SK-N-MC (cell line): ENCODE measurements around the gene LRRFIP2.

Experiments
- DNase-seq: peaks from one replicate; pipeline ENCODE4 v3.0.0-alpha.2; 2011; ENCODE audit warnings: low read depth, low spot score
- H3K27ac ChIP-seq: fragments of 200-600 bp; sonication (generic); 2 replicates; pipeline ENCODE4 v1.5.1; 2016; ENCODE audit warnings: mixed run types
- H3K36me3 ChIP-seq: fragments of 200-600 bp; sonication (generic); 2 replicates; pipeline ENCODE4 v1.6.1; 2017; ENCODE audit warnings: antibody characterized with exemption, low read length, mixed read lengths; ENCODE audit not compliant: insufficient read depth
- H3K4me3 ChIP-seq: fragments of 200-600 bp; sonication (generic); 2 replicates; pipeline ENCODE4 v1.5.1; 2016
- H3K9ac ChIP-seq: fragments of 200-600 bp; sonication (generic); 2 replicates; pipeline ENCODE4 v1.8.0; 2017; ENCODE audit warnings: mixed run types, mixed read lengths; ENCODE audit not compliant: insufficient read length
- H3K9me3 ChIP-seq: fragments of 200-600 bp; sonication (generic); 2 replicates; pipeline ENCODE4 v1.6.1; 2017; ENCODE audit warnings: low read depth, mild to moderate bottlenecking, antibody characterized with exemption, low read length, moderate library complexity, mixed read lengths
- EZH2 ChIP-seq: fragments of 200-600 bp; sonication (generic); IDR thresholded peaks from one replicate; pipeline ENCODE4 v1.6.1; 2017; ENCODE audit warnings: antibody characterized with exemption
- FOXP2 ChIP-seq: optimal IDR thresholded peaks from 2 replicates; pipeline ENCODE3; 2011; ENCODE audit warnings: mild to moderate bottlenecking, moderate library complexity; ENCODE audit not compliant: insufficient read depth; ENCODE audit errors: extremely low read length, control extremely low read depth
- POLR2AphosphoS5 ChIP-seq: IDR thresholded peaks from 2 replicates; pipeline ENCODE4 v1.6.1; 2012; ENCODE audit warnings: mild to moderate bottlenecking, low read depth, low read length, borderline replicate concordance

The LRRFIP2 gene

DNA sequence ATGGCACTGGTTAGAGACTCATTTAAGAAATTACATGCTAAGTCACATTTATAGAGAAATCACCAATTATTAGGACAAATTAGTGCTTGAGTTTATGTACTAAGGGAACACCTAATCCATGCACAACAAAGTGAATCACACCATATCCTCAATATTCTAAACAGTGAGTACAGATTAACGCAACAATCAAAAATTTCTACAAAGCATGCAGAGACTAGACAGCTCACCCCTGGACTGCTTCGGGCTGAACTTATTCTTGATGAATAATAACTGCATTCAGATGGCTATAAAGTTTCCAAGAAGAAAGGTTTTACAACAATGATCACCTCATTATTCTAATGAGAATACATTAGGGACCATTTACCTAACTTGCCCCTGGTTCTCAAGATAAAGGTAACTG is 66.5 kb downstream of the LRRFIP2 start:
- H3K27ac ChIP-seq, result no peak overlapping the region
- H3K9me3 ChIP-seq, result no peaks in the 10 kb centered on the region
- H3K4me3 ChIP-seq, result no peak overlapping the region
- no peak overlapping the region for H3K9ac ChIP-seq
- no peak for DNase-seq
- H3K36me3 ChIP-seq, result no peaks in the 10 kb centered on the region
- no peak for TF ChIP-seq POLR2AphosphoS5

DNA sequence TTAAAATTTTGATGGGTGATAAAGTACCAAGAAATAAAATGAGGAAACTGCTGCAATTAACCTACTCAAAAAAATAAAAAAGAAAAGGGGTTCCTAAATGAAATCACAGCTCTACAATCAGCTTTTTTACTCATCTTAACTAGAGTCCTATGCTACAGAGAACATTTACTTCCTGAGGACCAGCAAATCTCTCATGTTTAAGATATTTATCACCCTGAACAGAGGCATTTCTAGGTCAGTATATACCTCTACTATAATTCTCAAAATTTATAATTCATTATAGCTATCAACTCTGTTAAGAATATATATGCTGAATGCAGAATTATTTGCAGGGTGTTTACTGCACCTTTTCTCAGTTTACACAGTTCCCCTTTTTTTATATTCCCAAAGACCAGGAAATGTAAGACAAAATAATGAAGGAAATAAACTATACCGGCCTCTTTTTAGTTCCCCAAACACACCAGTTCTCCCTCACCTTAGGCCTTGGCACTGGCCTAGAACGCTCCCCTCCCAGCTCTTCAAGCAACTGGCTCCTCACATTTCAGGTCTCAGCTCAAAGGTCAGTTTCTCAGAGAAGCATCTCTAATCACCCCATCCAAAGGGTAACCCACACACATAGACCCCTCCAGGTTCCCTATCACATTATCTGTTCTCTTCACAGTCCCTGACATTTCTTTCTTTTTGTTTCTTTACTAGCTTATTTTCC is 71.1 kb downstream of the LRRFIP2 start:
- DNase-seq, result no peak
- no peak for TF ChIP-seq POLR2AphosphoS5
- no peak for TF ChIP-seq FOXP2
- TF ChIP-seq EZH2, result no peak
- Histone ChIP-seq H3K9me3 (no peaks in the 10 kb centered on the region), H3K4me3 (no peak overlapping the region), H3K9ac (no peak overlapping the region), H3K36me3 (no peaks in the 10 kb centered on the region), H3K27ac (no peak overlapping the region)

DNA sequence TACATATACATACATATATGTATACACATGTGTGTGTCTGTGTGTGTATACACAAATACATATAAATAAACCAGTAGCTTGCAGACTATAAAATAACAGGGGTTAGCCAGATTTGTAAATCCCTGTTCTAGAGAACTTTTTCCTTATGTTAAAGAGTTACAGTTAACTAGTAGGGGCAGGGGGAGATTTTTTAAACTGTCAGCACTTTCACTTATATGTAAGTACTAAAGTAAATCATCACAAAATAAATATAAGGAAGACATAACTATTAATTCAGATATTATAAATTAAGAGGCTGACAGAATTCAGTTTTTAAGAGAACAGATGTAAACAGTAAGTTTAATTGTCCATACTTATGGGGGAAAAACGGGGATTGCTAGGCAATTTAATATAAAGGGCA is 74.0 kb downstream of the LRRFIP2 start:
- Histone ChIP-seq H3K36me3 (no peaks in the 10 kb centered on the region), H3K27ac (no peak overlapping the region)
- no peak for DNase-seq

DNA sequence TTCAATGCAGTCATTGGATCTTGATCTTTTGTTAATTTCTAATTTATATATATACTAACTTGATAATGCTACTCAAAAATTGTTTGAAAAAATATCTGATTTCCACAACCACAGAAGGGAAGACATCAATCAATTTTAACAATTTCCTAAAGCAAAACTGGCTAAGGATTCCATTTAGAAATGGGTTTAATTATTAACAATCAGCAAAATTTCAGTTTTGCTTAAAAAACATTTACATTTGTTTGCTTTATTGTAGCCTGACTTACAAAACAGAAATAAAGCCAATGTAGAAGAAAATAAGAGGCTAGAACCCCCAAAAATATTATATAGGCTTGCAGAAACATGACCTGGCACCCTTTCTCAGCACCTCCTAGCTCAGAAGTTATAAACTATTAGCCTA is 74.9 kb downstream of the LRRFIP2 start:
- no peak overlapping the region for H3K4me3 ChIP-seq
- no peaks in the 10 kb centered on the region for H3K9me3 ChIP-seq
- no peak overlapping the region for H3K9ac ChIP-seq
- no peak overlapping the region for H3K27ac ChIP-seq
- no peaks in the 10 kb centered on the region for H3K36me3 ChIP-seq
- no peak for TF ChIP-seq FOXP2
- TF ChIP-seq POLR2AphosphoS5, result no peak
- no peak for TF ChIP-seq EZH2
- no peak for DNase-seq

More for the DNA sequence above, 74.0 kb downstream of the LRRFIP2 start:
- H3K4me3 ChIP-seq, result no peak overlapping the region
- H3K9me3 ChIP-seq, result no peaks in the 10 kb centered on the region
- TF ChIP-seq POLR2AphosphoS5 (no peak), FOXP2 (no peak), EZH2 (no peak)
- H3K9ac ChIP-seq, result no peak overlapping the region

DNA sequence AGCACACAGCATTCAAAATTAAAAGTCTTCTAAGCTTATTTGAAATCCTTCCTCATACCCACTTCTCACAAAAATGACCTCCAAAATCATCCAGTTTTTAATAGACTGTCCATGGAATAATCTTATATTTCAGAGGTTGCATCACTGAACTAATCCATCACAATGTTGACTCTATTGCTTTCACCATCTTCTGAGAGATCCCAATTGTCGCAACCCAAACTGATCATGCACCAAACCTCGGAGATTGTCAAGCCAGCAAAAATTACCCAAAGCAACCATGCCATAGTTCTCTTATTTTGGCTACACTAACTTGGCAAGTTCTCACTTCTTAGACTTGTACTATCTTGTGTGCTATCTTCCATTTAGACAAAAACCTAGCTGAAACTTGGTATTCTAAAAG is 75.5 kb downstream of the LRRFIP2 start:
- no peak for DNase-seq
- Histone ChIP-seq H3K27ac (no peak overlapping the region), H3K36me3 (no peaks in the 10 kb centered on the region), H3K9ac (no peak overlapping the region), H3K9me3 (no peaks in the 10 kb centered on the region), H3K4me3 (no peak overlapping the region)
- TF ChIP-seq FOXP2 (no peak), POLR2AphosphoS5 (no peak), EZH2 (no peak)

DNA sequence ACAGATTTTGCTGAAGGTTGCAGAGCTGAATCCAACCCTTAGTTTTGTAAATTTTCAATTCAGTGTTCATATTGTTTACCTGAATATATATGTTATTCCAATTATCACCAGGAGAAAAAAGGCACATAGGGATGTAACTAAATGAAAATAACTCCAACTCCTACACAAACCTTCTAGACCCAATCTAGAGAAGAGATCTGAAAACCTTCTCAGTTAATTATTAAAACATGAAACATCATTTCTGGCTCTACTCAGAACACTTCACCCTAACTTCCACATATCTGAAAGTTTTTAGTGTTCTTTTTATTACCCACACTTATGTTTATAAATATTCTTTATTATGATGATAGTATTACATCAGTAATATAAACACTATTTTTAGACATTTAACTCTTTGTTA is 76.6 kb downstream of the LRRFIP2 start:
- H3K27ac ChIP-seq, result no peak overlapping the region
- H3K9me3 ChIP-seq, result no peaks in the 10 kb centered on the region
- H3K9ac ChIP-seq, result no peak overlapping the region
- H3K36me3 ChIP-seq, result no peaks in the 10 kb centered on the region
- DNase-seq, result no peak
- no peak overlapping the region for H3K4me3 ChIP-seq
- TF ChIP-seq POLR2AphosphoS5, result no peak
- TF ChIP-seq EZH2, result no peak
- no peak for TF ChIP-seq FOXP2

DNA sequence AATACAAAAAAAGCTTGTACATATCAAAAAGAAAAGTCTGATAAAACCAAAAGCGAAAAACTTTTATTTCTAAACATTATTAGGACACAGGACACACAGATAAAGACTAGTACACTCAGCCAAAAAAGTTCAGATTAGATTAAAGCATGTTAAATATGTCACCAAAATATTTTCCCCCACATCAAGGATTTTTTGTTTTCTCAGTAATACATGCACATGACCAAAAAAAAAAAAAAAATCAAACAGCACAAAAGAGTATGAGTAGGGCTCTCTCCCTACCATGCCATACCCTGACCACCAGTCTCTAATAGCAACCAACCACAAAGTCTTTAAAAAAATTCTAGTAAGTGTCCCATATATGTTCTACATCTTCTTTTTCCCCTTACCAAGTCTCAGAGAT is 77.4 kb downstream of the LRRFIP2 start:
- no peaks in the 10 kb centered on the region for H3K36me3 ChIP-seq
- no peak overlapping the region for H3K9ac ChIP-seq
- TF ChIP-seq EZH2 (no peak), FOXP2 (no peak), POLR2AphosphoS5 (no peak)
- H3K27ac ChIP-seq, result no peak overlapping the region
- DNase-seq, result no peak
- no peaks in the 10 kb centered on the region for H3K9me3 ChIP-seq
- H3K4me3 ChIP-seq, result no peak overlapping the region

DNA sequence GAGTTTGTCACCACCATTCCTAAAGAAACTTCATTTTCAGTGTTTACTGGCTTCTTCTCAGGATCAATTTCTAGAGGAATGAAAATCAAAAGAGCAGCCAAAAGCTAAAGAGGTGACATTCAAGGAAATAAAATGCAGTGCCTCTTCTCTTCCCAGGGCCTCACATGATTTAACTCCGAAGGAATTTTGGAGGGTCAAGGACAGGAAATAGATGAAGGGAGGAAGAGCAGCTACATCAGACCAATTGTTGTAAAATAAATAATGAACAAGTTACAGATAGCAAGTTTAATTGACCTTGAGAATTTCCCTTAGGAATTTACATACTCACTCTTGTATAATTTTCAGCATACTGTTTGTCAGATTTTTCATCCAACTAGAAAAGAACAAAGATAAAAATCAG is 78.1 kb downstream of the LRRFIP2 start:
- Histone ChIP-seq H3K36me3 (no peaks in the 10 kb centered on the region), H3K4me3 (no peak overlapping the region), H3K9me3 (no peaks in the 10 kb centered on the region), H3K27ac (no peak overlapping the region), H3K9ac (no peak overlapping the region)
- TF ChIP-seq FOXP2 (no peak), POLR2AphosphoS5 (no peak), EZH2 (no peak)
- DNase-seq, result no peak

DNA sequence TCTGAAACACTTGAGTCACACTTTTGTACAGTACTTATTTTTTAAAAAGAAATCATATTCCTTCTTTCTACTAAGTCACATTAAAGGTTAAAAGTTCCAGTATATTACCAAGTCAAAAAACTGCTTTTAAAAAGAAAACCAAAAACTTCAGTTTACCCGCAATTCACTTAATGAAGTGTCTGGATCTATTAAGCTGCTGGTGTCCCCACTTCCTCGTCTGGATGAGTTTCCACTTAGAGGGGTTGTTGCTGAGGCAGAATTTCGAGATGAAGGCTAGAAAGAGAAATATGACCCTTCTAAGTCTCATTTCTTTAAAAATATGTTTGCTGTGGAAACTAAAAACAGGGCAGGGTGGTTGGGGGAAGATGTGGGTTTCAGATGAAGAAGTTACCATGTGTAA is 79.7 kb downstream of the LRRFIP2 start:
- DNase-seq, result no peak
- Histone ChIP-seq H3K4me3 (no peak overlapping the region), H3K9me3 (no peaks in the 10 kb centered on the region), H3K27ac (no peak overlapping the region), H3K36me3 (no peaks in the 10 kb centered on the region), H3K9ac (no peak overlapping the region)
- TF ChIP-seq POLR2AphosphoS5 (no peak), FOXP2 (no peak), EZH2 (no peak)
